CD4-positive, alpha-beta T cell treated with Interleukin-4 for 1 hour (primary cell): ENCODE data around the gene MGAT4B.
"Not testable (repeated sequence)": the region's sequence is repeated elsewhere in the genome, so short reads cannot be mapped to it uniquely, and the experiment has no call there.

Experiments used
- DNase-seq, 2 donors: peaks; one replicate each; pipeline ENCODE4 v3.0.0-alpha.2; 2020 to 2022

Gene MGAT4B

GRCh38 chr5:179794171-179794570 is 12.5 kb downstream of the MGAT4B start:
- no peak for DNase-seq

DNA sequence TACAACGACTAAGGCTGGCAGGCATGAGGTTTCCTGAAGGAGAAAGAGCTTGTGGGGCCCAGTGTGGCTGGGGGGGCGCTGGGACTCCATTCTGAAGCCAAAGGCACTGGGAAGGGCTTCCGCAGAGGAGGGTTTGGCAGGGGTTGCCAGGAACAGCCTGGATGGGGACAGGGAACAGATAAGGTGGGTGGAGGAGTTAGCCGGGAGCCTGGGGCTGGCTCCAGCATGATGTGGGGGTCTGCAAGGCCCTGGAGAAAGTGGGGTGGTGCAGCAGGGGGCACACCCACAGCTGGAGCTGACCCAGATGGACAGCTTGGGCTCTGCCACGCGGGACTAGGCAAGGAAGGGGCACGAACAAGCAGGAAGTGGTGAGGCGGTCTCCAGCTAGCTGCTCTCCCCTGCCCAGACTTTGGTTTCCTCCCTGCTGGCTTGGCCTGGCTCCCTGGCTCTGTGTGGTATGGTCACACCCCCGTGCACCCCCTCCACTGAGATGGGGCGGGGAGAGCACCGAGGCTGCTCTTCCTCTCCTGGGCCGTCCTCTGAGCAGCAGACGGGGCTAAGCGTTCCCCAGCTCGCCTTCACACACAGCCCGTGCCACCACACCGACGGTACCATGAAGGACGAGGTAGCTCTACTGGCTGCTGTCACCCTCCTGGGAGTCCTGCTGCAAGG is 13.1 kb downstream of the MGAT4B start, which contains the start of gene LTC4S:
Gene LTC4S (plus strand): TSS at position 519 of the 672 bp plus-strand sequence. CDS start 95 bp downstream, at position 614.
- DNase-seq = peak; percentile 64 to 69

DNA sequence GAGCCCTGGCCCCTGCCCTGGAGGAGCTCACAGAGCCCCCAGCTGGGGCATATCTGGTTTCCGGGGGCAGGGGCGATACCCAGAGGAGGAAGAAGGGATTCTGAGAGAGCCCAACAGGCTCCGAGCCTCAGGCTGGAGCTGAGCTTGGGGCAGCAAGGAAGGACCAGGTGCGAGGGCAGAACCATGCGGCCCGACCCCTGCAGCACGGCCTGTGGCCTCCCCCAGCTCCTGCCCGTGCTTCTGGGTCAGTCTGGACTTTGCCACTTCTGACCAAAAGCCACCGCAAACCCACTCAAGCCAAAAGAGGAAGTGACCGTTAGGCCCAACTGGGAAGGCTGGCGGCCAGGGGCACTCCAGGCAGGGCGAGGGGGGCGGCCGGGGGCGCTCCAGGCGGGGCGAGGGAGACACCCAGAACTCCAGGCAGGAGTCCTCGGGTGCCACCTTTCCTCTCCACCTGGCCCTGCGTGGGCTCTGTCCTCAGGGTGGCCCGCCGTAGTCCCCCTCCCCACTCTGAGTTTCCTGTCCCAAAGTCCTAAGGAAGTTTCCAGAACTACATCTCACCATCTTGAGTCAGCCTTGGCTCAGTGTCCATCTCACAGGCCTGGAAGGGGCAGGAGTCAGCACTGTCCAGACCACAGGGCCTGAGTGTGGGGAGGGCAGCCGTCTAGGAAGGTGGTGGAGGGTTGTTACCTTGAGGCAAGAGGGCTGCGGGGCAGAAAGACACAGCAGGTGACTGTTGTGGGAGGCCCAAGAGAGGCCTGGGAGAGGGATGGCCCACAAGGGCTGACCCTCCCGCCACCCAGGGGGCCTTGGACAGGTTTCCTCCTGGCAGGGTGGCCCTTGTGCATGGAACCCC is 13.8 kb downstream of the MGAT4B start:
- no peak for DNase-seq

DNA sequence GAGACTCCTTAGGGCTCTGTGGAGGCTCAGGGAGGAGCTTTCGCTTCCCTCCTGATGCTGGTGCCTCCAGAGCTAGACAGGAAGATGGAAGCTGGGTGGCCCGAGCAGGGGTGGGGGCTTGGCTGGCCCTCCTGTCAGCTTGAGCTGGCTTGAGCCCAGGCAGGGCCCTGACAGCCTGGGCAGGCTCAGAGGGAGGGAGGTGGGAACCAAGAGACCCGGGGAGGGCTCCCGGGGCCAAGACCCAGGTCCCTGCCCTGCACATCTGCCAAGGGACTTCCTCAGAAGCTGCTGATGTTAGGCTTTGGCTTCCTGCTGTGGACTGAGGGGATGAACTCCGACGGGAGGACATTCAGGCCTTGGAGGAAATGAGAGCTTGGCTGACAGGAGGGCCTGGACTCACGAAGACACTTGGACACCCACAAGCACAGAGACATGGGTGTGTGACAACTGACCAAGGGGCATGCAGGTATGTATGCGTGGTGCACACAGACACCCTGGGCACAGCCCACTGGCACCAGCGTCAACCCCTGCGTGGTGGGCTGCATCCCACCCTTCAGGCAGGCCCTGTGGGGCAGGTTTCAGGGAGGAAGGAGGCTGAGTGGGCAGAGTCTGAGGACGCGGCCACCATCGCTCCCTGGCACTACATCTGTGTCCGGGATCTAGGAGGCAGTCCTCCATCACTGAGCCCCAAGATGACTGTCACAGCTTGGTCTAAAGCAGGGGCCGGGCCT is 14.6 kb downstream of the MGAT4B start:
- DNase-seq = no peak

GRCh38 chr5:179789278-179789677 is 17.4 kb downstream of the MGAT4B start:
- not testable (repeated sequence) for DNase-seq

DNA sequence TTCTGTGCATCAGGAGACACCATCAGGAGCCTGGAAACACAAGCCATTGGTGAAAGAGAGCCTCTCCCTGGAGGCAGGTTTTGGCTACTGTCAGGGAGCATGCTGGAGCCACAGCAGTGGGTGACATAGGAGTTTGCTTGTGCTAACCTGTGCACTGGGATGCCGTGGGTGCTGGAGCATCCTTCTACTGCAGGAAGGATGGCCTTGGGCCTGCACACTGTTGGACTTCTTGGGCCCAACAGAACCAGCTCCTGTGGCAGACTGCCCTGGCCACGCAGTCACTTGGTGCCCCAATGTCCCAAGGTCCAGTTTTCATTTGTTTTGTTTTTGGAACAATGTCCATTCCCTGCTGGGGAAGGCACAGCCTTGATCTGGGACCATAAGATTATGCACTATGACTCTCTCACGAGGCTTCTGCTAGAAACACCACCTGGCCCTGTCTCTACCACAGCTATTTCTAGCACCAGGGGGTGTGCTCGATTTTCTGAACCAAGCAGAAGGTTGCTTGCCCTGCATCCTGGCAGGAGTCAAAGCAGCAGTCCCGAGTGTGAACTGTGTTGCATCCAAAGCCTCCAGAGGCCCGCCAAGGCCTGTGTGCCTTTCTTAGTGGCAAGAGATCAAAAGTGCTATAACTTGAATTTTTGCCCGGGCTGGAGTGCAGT is 18.3 kb downstream of the MGAT4B start:
- DNase-seq = no peak

DNA sequence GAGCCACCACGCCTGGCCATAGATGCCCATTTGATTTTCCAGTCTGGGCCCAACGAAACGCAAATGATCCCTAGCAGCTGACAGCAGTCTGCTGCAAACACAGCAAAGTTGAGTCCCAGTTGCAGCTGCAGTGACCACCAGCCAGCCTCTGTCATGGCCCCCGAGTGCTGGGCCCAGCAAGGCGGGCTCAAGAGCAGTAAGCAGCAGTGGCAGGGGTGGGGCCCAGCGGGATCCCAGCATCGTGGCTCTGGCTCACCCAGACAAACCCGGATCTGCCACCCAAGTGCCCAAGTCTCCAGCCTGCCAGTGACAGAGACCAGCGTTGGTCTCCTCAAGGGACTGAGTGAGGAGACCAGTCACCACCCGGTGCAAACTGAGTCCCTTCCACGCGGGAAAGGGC is 19.8 kb downstream of the MGAT4B start:
- no peak for DNase-seq

GRCh38 chr5:179783128-179783527 is 23.5 kb downstream of the MGAT4B start:
- no peak for DNase-seq

GRCh38 chr5:179781846-179782245 is 24.8 kb downstream of the MGAT4B start:
- no peak for DNase-seq

DNA sequence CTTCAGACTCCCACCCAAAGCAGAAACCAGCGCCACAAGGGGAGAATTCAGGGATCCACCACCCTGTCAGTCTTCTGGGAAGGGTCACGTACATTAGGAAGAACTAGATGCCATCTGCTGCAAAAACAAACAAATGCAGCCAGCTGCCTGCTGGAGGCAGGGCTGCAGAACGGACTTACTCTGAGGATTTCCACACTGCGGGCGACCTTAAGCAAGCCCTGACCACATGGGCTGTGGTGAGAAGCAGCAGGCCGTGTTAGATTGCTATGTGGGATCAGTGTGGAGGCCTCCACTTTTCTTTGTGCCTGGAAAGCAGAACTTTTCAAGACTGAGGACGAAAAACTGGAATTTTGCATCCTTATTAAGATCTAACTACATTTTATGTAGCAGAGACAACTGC is 26.3 kb downstream of the MGAT4B start:
- DNase-seq = peak in 1 of 2 donors; percentile 33

DNA sequence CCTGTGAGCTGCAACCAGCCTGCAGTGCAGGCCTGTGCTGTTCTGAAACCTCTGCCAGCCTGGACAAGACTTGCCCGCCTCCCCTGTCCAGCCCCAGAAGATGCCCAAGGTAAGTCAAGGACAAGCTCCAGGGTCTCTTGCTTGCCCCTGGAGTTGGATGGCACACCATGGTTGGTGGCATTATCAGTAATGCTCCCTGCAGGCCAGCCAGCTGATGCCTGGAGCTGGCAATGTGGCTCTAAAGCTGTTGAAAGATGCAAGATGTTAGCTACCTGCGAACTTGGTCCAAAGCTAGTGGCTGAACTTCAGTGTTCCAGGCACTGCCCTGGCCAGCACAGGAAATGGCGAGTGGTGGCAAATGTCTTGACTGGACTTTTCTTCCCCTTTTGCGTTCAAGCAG is 26.8 kb downstream of the MGAT4B start:
- DNase-seq = no peak

- DNase-seq = no peak
Measured at GRCh38 chr5:179778591-179778990, 28.1 kb downstream of the MGAT4B start.

- DNase-seq = no peak
Measured at GRCh38 chr5:179777909-179778308, 28.8 kb downstream of the MGAT4B start.

- DNase-seq = no peak
Measured at GRCh38 chr5:179777456-179777855, 29.2 kb downstream of the MGAT4B start.

- no peak for DNase-seq
Measured at GRCh38 chr5:179776411-179776938, 30.2 kb downstream of the MGAT4B start.

- DNase-seq = no peak
Measured at GRCh38 chr5:179774442-179774841, 32.2 kb downstream of the MGAT4B start.

GRCh38 chr5:179773686-179774040 is 33.0 kb downstream of the MGAT4B start:
- DNase-seq = no peak

- DNase-seq = no peak
Measured at GRCh38 chr5:179772351-179772750, 34.3 kb downstream of the MGAT4B start.

DNA sequence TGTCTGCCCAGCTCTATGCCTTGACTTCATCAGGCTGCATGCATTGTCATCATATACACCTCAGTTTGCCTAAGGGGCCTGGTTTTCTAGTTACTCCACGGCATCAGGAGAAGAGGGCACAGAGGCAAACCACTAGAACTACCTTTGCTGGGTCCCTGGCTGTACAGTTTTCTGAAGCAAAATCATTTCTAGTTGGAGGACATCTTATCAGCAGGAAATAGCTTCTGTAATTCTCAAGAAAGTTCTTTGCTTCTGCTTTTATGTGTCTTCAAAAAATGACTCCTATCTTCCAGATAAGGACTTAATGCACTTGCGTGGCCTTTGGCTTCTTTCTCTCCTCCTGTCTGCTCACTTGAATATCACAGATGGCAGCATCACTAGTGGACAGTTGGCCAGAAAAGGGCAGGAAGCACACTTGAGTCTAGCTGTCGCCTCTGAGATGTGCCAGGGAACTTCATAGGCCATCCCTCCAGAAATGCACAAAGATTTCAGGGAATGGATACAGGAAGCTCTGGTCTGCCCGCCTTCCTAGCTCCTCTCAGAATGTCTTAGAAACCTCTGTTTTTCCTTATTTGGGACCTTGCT is 35.3 kb downstream of the MGAT4B start:
- DNase-seq = no peak

GRCh38 chr5:179769796-179770195 is 36.9 kb downstream of the MGAT4B start:
- no peak for DNase-seq

DNA sequence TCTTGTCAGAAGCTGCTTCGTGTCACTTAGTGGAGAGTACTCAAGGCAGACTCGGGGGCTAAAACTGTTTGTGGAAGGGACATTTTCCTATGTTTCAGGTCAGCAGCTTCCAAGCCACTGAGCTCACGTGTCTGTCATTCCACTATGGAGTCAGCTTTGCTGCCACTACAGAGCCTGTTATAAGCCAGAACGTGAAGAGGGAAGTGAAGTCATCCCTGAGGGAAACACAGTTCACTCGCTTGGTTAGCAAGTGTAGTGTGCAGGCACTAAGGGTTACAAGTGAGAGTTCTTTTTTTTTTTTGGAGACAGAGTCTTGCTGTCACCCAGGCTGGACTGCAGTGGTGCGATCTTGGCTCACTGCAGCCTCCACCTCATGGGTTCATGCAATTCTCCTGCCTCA is 37.4 kb downstream of the MGAT4B start:
- no peak for DNase-seq

- DNase-seq = no peak
Measured at GRCh38 chr5:179768326-179769085, 38.2 kb downstream of the MGAT4B start.
